ENCODE data around the gene FAF1.

FAF1 gene

DNA sequence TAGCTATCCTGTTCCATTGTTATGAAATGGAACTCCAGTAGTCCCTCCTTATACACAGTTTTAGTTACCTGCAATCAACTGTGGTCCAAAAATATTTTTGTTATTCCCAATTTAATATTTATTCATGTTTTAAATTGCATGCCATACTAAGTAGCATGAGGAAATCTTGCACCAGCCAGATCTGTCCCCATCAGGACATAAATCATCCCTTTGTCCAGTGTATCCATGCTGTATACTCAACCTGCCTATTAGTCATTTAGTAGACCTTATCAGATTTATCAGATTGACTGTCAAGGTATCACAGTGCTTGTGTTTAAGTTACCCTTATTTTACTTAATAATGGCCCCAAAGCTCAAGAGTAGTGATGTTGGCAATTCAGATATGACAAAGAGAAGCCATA lies 328.9 kb downstream of the FAF1 start:
- Histone ChIP-seq H3K4me1 (ENCODE audit: control insufficient read depth in 2 of 2, insufficient read depth in 2 of 2, low read length in 2 of 2) (peaks cover 3 to 5% of the 10 kb centered on the region in 2 donors), H3K9ac (ENCODE audit: low read depth in 1 of 2, low read length in 2 of 2) (no peak overlapping the region), H3K27me3 (ENCODE audit: control insufficient read depth in 2 of 2, insufficient read depth in 2 of 2, low read length in 2 of 2) (no peaks in the 10 kb centered on the region), H3K27ac (ENCODE audit: low read depth in 2 of 2, low read length in 2 of 2) (no peak overlapping the region), H3K9me3 (ENCODE audit: control insufficient read depth in 2 of 2, low read length in 2 of 2) (no peaks in the 10 kb centered on the region), H3K4me3 (ENCODE audit: low read length in 2 of 2) (no peak overlapping the region), H3K36me3 (ENCODE audit: control insufficient read depth in 2 of 2, insufficient read depth in 2 of 2, low read length in 2 of 2) (no peaks in the 10 kb centered on the region)

DNA sequence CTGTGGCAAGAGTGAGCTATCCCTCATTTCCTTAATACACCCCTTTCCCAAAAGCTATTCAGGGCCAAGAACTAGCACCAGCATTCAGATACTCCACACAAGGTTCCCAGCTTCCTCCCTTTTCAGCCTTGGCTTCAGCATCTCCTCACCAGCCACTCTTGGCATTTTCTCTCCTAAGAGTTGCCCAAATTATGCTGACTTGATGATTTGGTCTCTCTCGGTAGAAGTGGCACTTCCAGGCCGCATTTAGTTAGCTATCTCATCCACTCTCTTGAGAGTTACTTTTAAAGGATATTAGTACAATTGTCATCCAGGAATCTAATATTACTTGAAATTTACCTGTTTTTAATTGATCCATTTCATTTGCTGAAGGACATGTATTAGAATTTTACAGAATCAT lies 337.8 kb downstream of the FAF1 start:
- no peak overlapping the region for H3K4me3 ChIP-seq (ENCODE audit: low read length in 2 of 2)

GRCh38 chr1:50620680-50621329 lies 339.3 kb downstream of the FAF1 start:
- H3K9ac ChIP-seq (ENCODE audit: low read depth in 1 of 2, low read length in 2 of 2), result no peak overlapping the region
- peak overlapping the region; percentile 4 to 31 for H3K4me3 ChIP-seq (ENCODE audit: low read length in 2 of 2)

More for the DNA sequence above, 337.8 kb downstream of the FAF1 start:
- H3K4me1 ChIP-seq (ENCODE audit: control insufficient read depth in 2 of 2, insufficient read depth in 2 of 2, low read length in 2 of 2), result no peaks in the 10 kb centered on the region
- H3K27ac ChIP-seq (ENCODE audit: low read depth in 2 of 2, low read length in 2 of 2), result no peak overlapping the region
- no peaks in the 10 kb centered on the region for H3K36me3 ChIP-seq (ENCODE audit: control insufficient read depth in 2 of 2, insufficient read depth in 2 of 2, low read length in 2 of 2)
- H3K9me3 ChIP-seq (ENCODE audit: control insufficient read depth in 2 of 2, low read length in 2 of 2), result no peaks in the 10 kb centered on the region
- no peak overlapping the region for H3K9ac ChIP-seq (ENCODE audit: low read depth in 1 of 2, low read length in 2 of 2)
- no peaks in the 10 kb centered on the region for H3K27me3 ChIP-seq (ENCODE audit: control insufficient read depth in 2 of 2, insufficient read depth in 2 of 2, low read length in 2 of 2)

DNA sequence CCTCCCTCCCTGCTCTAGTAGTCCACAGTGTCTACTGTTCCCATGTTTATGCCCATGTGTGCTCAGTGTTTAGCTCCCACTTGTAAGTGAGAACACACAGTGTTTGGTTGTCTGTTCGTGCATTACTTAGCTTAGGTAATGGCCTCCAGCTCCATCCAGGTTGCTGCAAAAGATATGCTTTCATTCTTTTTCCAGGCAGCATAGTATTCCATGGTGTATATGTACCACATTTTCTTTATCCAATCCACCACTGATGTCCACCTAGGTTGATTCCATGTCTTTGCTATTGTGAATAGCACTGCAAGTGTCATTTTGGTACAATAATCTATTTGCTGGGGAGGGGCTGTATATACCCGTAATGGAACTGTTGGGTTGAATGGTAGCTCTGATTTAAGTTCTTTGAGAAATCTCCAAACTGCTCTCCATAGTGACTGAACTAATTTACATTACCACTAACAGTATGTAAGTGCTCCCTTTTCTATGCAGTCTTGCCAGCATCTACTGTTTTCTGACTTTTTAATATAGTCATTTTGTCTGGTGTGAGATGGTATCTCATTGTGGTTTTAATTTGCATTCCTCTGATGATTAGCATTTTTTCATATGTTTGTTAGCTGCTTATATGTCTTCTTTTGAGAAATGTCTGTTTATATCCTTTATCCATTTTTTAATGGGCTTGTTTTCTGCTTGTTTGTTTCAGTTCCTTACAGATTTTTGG lies 344.9 kb downstream of the FAF1 start:
- Histone ChIP-seq H3K9ac (ENCODE audit: low read depth in 1 of 2, low read length in 2 of 2) (no peak overlapping the region), H3K27ac (ENCODE audit: low read depth in 2 of 2, low read length in 2 of 2) (no peak overlapping the region), H3K9me3 (ENCODE audit: control insufficient read depth in 2 of 2, low read length in 2 of 2) (no peaks in the 10 kb centered on the region), H3K4me3 (ENCODE audit: low read length in 2 of 2) (no peak overlapping the region), H3K36me3 (ENCODE audit: control insufficient read depth in 2 of 2, insufficient read depth in 2 of 2, low read length in 2 of 2) (no peaks in the 10 kb centered on the region), H3K27me3 (ENCODE audit: control insufficient read depth in 2 of 2, insufficient read depth in 2 of 2, low read length in 2 of 2) (no peaks in the 10 kb centered on the region), H3K4me1 (ENCODE audit: control insufficient read depth in 2 of 2, insufficient read depth in 2 of 2, low read length in 2 of 2) (no peaks in the 10 kb centered on the region)

More at GRCh38 chr1:50620680-50621329, 339.3 kb downstream of the FAF1 start:
- peak overlapping the region; percentile 34 to 43 for H3K27ac ChIP-seq (ENCODE audit: low read depth in 2 of 2, low read length in 2 of 2)
- no peaks in the 10 kb centered on the region for H3K9me3 ChIP-seq (ENCODE audit: control insufficient read depth in 2 of 2, low read length in 2 of 2)
- no peaks in the 10 kb centered on the region for H3K27me3 ChIP-seq (ENCODE audit: control insufficient read depth in 2 of 2, insufficient read depth in 2 of 2, low read length in 2 of 2)
- no peaks in the 10 kb centered on the region for H3K4me1 ChIP-seq (ENCODE audit: control insufficient read depth in 2 of 2, insufficient read depth in 2 of 2, low read length in 2 of 2)
- H3K36me3 ChIP-seq (ENCODE audit: control insufficient read depth in 2 of 2, insufficient read depth in 2 of 2, low read length in 2 of 2), result no peaks in the 10 kb centered on the region

- no peaks in the 10 kb centered on the region for H3K9me3 ChIP-seq (ENCODE audit: control insufficient read depth in 2 of 2, low read length in 2 of 2)
- no peaks in the 10 kb centered on the region for H3K27me3 ChIP-seq (ENCODE audit: control insufficient read depth in 2 of 2, insufficient read depth in 2 of 2, low read length in 2 of 2)
- H3K4me1 ChIP-seq (ENCODE audit: control insufficient read depth in 2 of 2, insufficient read depth in 2 of 2, low read length in 2 of 2), result no peaks in the 10 kb centered on the region
- H3K4me3 ChIP-seq (ENCODE audit: low read length in 2 of 2), result no peak overlapping the region
- no peak overlapping the region for H3K27ac ChIP-seq (ENCODE audit: low read depth in 2 of 2, low read length in 2 of 2)
- no peak overlapping the region for H3K9ac ChIP-seq (ENCODE audit: low read depth in 1 of 2, low read length in 2 of 2)
- no peaks in the 10 kb centered on the region for H3K36me3 ChIP-seq (ENCODE audit: control insufficient read depth in 2 of 2, insufficient read depth in 2 of 2, low read length in 2 of 2)
Measured at GRCh38 chr1:50611675-50612074, 348.4 kb downstream of the FAF1 start.

DNA sequence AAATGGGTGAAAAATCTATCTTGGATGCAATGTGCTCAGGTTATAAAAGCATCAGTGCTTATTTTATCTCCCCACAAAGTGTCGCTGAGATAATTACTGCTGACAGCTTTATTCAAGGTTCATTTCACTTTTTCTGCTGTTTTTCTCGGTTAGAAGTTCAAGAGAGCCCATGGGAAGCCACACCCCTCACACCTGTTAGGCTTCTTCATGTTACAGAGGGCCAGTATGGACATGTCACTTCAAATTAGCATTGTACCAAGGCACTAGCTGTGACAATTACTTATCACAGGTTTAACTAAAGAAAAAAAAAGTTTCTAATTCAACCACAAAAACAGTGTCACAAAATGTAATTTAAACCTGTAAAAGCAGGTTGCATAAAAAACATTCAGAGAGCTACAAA lies 349.5 kb downstream of the FAF1 start:
- no peak overlapping the region for H3K4me3 ChIP-seq (ENCODE audit: low read length in 2 of 2)
- no peaks in the 10 kb centered on the region for H3K27me3 ChIP-seq (ENCODE audit: control insufficient read depth in 2 of 2, insufficient read depth in 2 of 2, low read length in 2 of 2)
- no peaks in the 10 kb centered on the region for H3K9me3 ChIP-seq (ENCODE audit: control insufficient read depth in 2 of 2, low read length in 2 of 2)
- no peaks in the 10 kb centered on the region for H3K4me1 ChIP-seq (ENCODE audit: control insufficient read depth in 2 of 2, insufficient read depth in 2 of 2, low read length in 2 of 2)
- no peak overlapping the region for H3K9ac ChIP-seq (ENCODE audit: low read depth in 1 of 2, low read length in 2 of 2)
- no peak overlapping the region for H3K27ac ChIP-seq (ENCODE audit: low read depth in 2 of 2, low read length in 2 of 2)
- no peaks in the 10 kb centered on the region for H3K36me3 ChIP-seq (ENCODE audit: control insufficient read depth in 2 of 2, insufficient read depth in 2 of 2, low read length in 2 of 2)

- H3K9ac ChIP-seq (ENCODE audit: low read depth in 1 of 2, low read length in 2 of 2), result no peak overlapping the region
- no peaks in the 10 kb centered on the region for H3K36me3 ChIP-seq (ENCODE audit: control insufficient read depth in 2 of 2, insufficient read depth in 2 of 2, low read length in 2 of 2)
- H3K27me3 ChIP-seq (ENCODE audit: control insufficient read depth in 2 of 2, insufficient read depth in 2 of 2, low read length in 2 of 2), result no peaks in the 10 kb centered on the region
- H3K4me1 ChIP-seq (ENCODE audit: control insufficient read depth in 2 of 2, insufficient read depth in 2 of 2, low read length in 2 of 2), result no peaks in the 10 kb centered on the region
- no peak overlapping the region for H3K4me3 ChIP-seq (ENCODE audit: low read length in 2 of 2)
- no peaks in the 10 kb centered on the region for H3K9me3 ChIP-seq (ENCODE audit: control insufficient read depth in 2 of 2, low read length in 2 of 2)
- no peak overlapping the region for H3K27ac ChIP-seq (ENCODE audit: low read depth in 2 of 2, low read length in 2 of 2)
Measured at GRCh38 chr1:50609508-50609907, 350.6 kb downstream of the FAF1 start.

GRCh38 chr1:50605186-50605875 lies 354.7 kb downstream of the FAF1 start:
- Histone ChIP-seq H3K4me1 (ENCODE audit: control insufficient read depth in 2 of 2, insufficient read depth in 2 of 2, low read length in 2 of 2) (no peaks in the 10 kb centered on the region), H3K4me3 (ENCODE audit: low read length in 2 of 2) (no peak overlapping the region), H3K27me3 (ENCODE audit: control insufficient read depth in 2 of 2, insufficient read depth in 2 of 2, low read length in 2 of 2) (no peaks in the 10 kb centered on the region), H3K9ac (ENCODE audit: low read depth in 1 of 2, low read length in 2 of 2) (no peak overlapping the region), H3K9me3 (ENCODE audit: control insufficient read depth in 2 of 2, low read length in 2 of 2) (no peaks in the 10 kb centered on the region), H3K27ac (ENCODE audit: low read depth in 2 of 2, low read length in 2 of 2) (no peak overlapping the region), H3K36me3 (ENCODE audit: control insufficient read depth in 2 of 2, insufficient read depth in 2 of 2, low read length in 2 of 2) (no peaks in the 10 kb centered on the region)

- H3K9me3 ChIP-seq (ENCODE audit: control insufficient read depth in 2 of 2, low read length in 2 of 2), result no peaks in the 10 kb centered on the region
- H3K9ac ChIP-seq (ENCODE audit: low read depth in 1 of 2, low read length in 2 of 2), result no peak overlapping the region
- no peaks in the 10 kb centered on the region for H3K27me3 ChIP-seq (ENCODE audit: control insufficient read depth in 2 of 2, insufficient read depth in 2 of 2, low read length in 2 of 2)
- no peak overlapping the region for H3K4me3 ChIP-seq (ENCODE audit: low read length in 2 of 2)
- H3K36me3 ChIP-seq (ENCODE audit: control insufficient read depth in 2 of 2, insufficient read depth in 2 of 2, low read length in 2 of 2), result no peaks in the 10 kb centered on the region
- H3K27ac ChIP-seq (ENCODE audit: low read depth in 2 of 2, low read length in 2 of 2), result no peak overlapping the region
- H3K4me1 ChIP-seq (ENCODE audit: control insufficient read depth in 2 of 2, insufficient read depth in 2 of 2, low read length in 2 of 2), result no peaks in the 10 kb centered on the region
Measured at GRCh38 chr1:50604580-50604979, 355.5 kb downstream of the FAF1 start.
